A549 treated with ZK216348 at 1 μM for 4 hours (cell line): ENCODE data around the gene POMGNT1. TPM values are rescaled to one million over a fixed set of nuclear protein-coding genes. Genes with fewer than 3 reads are reported as not detected.

Experiments
- total RNA-seq: library from RNA; stranded (reverse); fragments of 200-300 nt; extraction: Qiagen RNA extraction; gene quantifications from 5 replicates; pipeline ENCODE4 v1.2.3, GENCODE V29; 2022; ENCODE audit warnings: low read depth

Gene POMGNT1
- 33.2 to 47.2 TPM (median 44.9 TPM) in 5 replicates for total RNA-seq

DNA sequence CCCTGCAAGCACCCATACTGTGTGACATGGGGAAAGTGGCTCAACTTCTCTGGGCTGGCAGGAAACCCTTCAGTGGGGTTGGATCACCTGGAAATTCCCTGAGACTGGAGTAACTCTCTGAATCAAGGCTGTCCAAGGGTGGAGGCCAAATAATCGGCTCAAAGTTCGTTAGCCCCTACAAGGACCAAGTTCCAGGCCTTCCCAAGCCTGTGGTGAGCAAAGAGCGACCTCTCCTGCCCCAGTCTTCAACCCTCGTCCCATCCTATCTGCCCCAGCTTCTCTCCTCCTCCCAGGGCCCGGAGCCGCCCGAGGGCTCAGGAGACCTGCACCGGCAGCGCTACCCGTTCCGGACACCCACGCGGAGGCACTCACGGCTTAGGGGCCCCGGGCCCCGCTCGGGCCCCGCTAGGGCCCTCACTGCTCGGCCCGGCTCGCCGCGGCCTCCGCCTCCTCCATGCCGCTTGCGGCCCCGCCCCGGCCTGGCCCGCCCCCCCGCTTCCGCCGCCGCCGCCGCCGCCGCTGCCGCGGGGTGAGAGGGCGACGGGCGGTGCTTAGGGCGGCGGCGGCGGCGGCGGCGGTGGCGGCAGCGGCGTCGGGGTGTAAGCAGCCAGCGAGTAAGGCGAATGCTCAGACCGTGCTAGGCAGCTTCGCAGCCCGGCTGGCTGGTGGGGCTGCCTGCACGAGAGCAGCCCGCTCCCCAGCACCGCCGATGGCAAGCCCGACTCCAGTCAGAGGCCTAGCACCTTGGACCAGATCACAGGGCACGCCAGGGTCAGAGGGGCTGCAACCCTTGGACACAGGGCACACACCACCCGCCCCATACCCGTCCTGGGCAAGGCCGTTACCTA, at the start of gene POMGNT1:
TSS of gene POMGNT1 (minus strand) at position 471 of the 848 bp plus-strand sequence. CDS start 613 bp downstream, outside the sequence.

DNA sequence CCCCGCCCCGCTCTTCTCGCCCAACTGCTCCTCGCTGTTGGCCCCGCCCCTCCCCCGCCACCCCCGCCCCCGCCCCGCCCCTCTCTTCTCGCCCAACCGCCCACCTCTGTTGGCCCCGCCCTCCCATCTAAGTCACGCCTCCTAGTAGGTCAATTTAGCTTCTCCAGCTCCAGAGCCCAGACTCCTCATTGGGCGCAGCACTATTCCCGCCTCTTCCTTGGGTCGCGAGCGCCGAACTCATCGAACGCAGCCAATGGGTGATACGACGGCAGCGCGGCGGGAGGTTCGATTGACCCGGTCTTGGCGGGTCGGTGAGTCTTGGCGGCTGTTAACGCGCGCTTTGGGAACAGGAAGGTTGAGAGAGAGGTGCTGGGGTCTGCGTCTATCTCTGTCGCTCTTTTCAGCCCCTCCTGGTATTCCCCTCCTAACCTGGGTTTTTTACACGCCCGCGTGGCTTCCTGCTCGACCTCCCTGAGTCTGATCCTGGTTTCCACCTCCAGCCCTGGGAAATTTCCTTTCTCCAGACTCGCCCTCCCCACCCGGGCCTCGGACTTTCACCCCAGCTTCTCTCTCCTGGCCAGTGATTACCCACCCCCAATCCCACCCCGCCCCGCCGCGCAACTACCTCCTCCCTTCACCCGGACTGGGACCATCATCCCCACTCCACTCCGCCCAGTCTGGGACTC, 49.3 kb upstream of the POMGNT1 start, which contains the start of gene RAD54L:
TSS of gene RAD54L (plus strand) at position 328 of the 686 bp plus-strand sequence. CDS start 643 bp downstream, outside the sequence.

DNA sequence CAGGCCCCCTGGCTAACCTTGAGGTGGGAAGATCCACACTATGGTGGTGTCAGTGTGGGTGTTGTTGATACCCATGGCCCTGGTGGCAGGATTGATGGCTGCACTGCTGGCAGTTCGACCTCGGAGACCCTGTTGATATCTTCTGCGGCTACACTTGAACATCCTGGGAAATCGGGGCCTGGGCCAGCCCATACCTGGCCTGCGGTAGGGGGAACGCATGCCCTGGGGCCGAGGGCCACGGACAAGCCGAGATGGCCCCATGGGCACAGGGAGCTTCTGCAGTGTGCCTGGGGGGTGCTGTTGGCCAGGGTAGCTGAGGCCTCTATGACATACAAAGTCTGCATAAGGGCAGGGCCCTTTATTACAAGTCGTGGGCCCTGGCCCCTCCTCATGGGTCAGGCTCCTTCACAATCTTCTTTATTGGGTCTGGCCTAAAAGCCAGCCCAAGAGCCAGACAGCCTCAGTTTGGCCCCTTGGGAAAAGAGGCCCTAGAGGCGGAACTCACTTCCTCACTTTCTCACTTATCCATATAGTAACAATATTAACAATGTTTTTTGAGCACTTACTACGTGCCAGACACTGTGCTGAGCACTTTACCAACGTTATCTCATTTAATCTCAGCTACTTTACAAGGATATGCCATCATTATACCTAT, 21.9 kb downstream of the POMGNT1 start, which contains the start of gene P3R3URF:
TSS of gene P3R3URF (minus strand) at position 278 of the 655 bp plus-strand sequence. CDS start at position 261, 17 bp downstream.

DNA sequence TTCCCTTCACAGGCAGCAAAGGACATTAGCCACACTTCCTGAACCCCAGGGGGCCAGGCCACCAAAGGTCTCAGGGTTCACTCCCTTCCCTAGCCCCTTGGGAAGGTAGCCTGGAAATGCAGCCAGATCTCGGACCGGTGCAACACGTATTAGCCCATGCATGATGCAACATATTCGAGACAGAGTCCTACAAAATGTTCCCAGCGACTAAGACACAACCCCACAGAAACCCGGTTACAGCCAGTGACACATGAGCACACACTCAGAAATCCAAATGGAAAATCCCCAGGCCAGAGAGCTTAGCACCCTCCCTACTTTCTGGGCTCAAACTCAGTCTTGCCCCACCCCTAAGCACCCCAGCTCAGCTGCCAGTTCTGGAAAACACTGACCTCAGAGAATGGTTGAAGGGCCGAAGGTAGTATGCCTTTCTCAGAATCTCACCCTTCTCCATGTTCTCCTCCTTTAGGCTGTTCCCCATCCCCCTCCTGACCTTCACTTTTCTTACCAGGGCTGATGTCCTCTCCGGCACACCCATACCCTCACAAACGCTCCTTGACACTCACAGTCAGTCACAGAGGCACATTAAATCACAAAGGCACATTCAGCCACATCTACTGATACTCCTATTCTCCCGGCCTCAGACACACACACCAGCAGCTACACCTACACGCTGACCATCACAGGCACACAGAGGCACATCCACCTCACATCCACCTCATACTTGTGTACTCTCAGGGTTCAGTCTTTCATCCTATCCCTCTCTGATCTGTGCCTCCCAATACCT, 23.6 kb downstream of the POMGNT1 start, which contains the start of gene TSPAN1:
TSS of gene TSPAN1 (plus strand) at position 640 of the 784 bp plus-strand sequence. CDS start 6,021 bp downstream, outside the sequence.

Other genes starting within 250 kb of the POMGNT1 start
- gene PIK3R3, start 65.8 kb downstream of the POMGNT1 start, total RNA-seq = 0.86 to 1.9 TPM (median 1.6 TPM) in 5 replicates
- gene TSPAN1, start 23.3 kb downstream of the POMGNT1 start, total RNA-seq = 1.9 to 3.6 TPM (median 2.3 TPM) in 5 replicates
- gene P3R3URF, start 21.9 kb downstream of the POMGNT1 start, total RNA-seq = not detected in 5 replicates
- gene LURAP1, start 4.9 kb upstream of the POMGNT1 start, total RNA-seq = not detected in 5 replicates
- 7.8 to 12.9 TPM (median 10.9 TPM) in 5 replicates for gene RAD54L, start 49.3 kb upstream of the POMGNT1 start, total RNA-seq
- 29.3 to 48.5 TPM (median 40.3 TPM) in 5 replicates for gene LRRC41, start 105.2 kb upstream of the POMGNT1 start, total RNA-seq
- gene UQCRH, start 105.3 kb upstream of the POMGNT1 start, total RNA-seq = 379 to 664 TPM (median 408 TPM) in 5 replicates
- gene NSUN4, start 142.4 kb upstream of the POMGNT1 start, total RNA-seq = 7.6 to 14.9 TPM (median 12.0 TPM) in 5 replicates
- gene FAAH, start 195.9 kb upstream of the POMGNT1 start, total RNA-seq = 0.65 to 1.5 TPM (median 1.0 TPM) in 5 replicates